ENCODE results near the gene SLC7A14. TPM values are rescaled to one million over a fixed set of nuclear protein-coding genes. Genes with fewer than 3 reads are reported as not detected.

SLC7A14 gene
- total RNA-seq, 1 donor from 2014 or later = 13.5 TPM

GRCh38 chr3:170529912-170530311 lies 56.0 kb downstream of the SLC7A14 start:
- TF ChIP-seq CTCF (conservative IDR thresholded peaks at IDR 0.05) = no peak

GRCh38 chr3:170529346-170529745 lies 56.5 kb downstream of the SLC7A14 start:
- no peaks in the 10 kb centered on the region for H3K27me3 Mint-ChIP-seq
- TF ChIP-seq CTCF (conservative IDR thresholded peaks at IDR 0.05) = no peak
- no peaks in the 10 kb centered on the region for H3K9me3 Mint-ChIP-seq
- no peaks in the 10 kb centered on the region for H3K36me3 Mint-ChIP-seq
- peaks cover 13% of the 10 kb centered on the region for H3K4me1 Mint-ChIP-seq (ENCODE audit: unreplicated experiment)
- H3K27ac Mint-ChIP-seq = no peak overlapping the region
- DNase-seq (ENCODE audit: extremely low spot score, unreplicated experiment) = no peak
- no peak overlapping the region for H3K4me3 Mint-ChIP-seq

More at GRCh38 chr3:170529912-170530311, 56.0 kb downstream of the SLC7A14 start:
- no peak overlapping the region for H3K4me3 Mint-ChIP-seq
- H3K27ac Mint-ChIP-seq = no peak overlapping the region
- H3K4me1 Mint-ChIP-seq (ENCODE audit: unreplicated experiment) = peaks cover 11% of the 10 kb centered on the region
- no peak for DNase-seq (ENCODE audit: extremely low spot score, unreplicated experiment)
- no peaks in the 10 kb centered on the region for H3K36me3 Mint-ChIP-seq
- no peaks in the 10 kb centered on the region for H3K27me3 Mint-ChIP-seq
- H3K9me3 Mint-ChIP-seq = no peaks in the 10 kb centered on the region

GRCh38 chr3:170528726-170529125 lies 57.1 kb downstream of the SLC7A14 start:
- no peak for DNase-seq (ENCODE audit: extremely low spot score, unreplicated experiment)
- Mint-ChIP-seq H3K36me3 (no peaks in the 10 kb centered on the region), H3K9me3 (no peaks in the 10 kb centered on the region), H3K27ac (no peak overlapping the region), H3K4me1 (ENCODE audit: unreplicated experiment) (peaks cover 18% of the 10 kb centered on the region), H3K27me3 (no peaks in the 10 kb centered on the region), H3K4me3 (no peak overlapping the region)
- no peak for TF ChIP-seq CTCF (conservative IDR thresholded peaks at IDR 0.05)

GRCh38 chr3:170524073-170524472 lies 61.8 kb downstream of the SLC7A14 start:
- no peak overlapping the region for H3K27ac Mint-ChIP-seq
- no peak for DNase-seq (ENCODE audit: extremely low spot score, unreplicated experiment)
- no peaks in the 10 kb centered on the region for H3K9me3 Mint-ChIP-seq
- no peaks in the 10 kb centered on the region for H3K27me3 Mint-ChIP-seq
- H3K4me3 Mint-ChIP-seq = no peak overlapping the region
- TF ChIP-seq CTCF (conservative IDR thresholded peaks at IDR 0.05) = no peak
- peaks cover 15% of the 10 kb centered on the region for H3K4me1 Mint-ChIP-seq (ENCODE audit: unreplicated experiment)
- H3K36me3 Mint-ChIP-seq = no peaks in the 10 kb centered on the region

GRCh38 chr3:170523248-170523647 lies 62.6 kb downstream of the SLC7A14 start:
- Mint-ChIP-seq H3K9me3 (no peaks in the 10 kb centered on the region), H3K4me3 (no peak overlapping the region), H3K4me1 (ENCODE audit: unreplicated experiment) (peaks cover 15% of the 10 kb centered on the region), H3K27me3 (no peaks in the 10 kb centered on the region), H3K27ac (no peak overlapping the region), H3K36me3 (no peaks in the 10 kb centered on the region)
- no peak for DNase-seq (ENCODE audit: extremely low spot score, unreplicated experiment)
- TF ChIP-seq CTCF (conservative IDR thresholded peaks at IDR 0.05) = no peak

- no peak overlapping the region for H3K4me3 Mint-ChIP-seq
- no peak for DNase-seq (ENCODE audit: extremely low spot score, unreplicated experiment)
- H3K27me3 Mint-ChIP-seq = no peaks in the 10 kb centered on the region
- H3K9me3 Mint-ChIP-seq = no peaks in the 10 kb centered on the region
- no peaks in the 10 kb centered on the region for H3K36me3 Mint-ChIP-seq
- peaks cover 20% of the 10 kb centered on the region for H3K4me1 Mint-ChIP-seq (ENCODE audit: unreplicated experiment)
- no peak for TF ChIP-seq CTCF (conservative IDR thresholded peaks at IDR 0.05)
- no peak overlapping the region for H3K27ac Mint-ChIP-seq
Measured at GRCh38 chr3:170522201-170522600, 63.7 kb downstream of the SLC7A14 start.

All from type B pancreatic cell (in vitro differentiated cells).